AG10803 (cell line): ENCODE results near the gene PIGK.
A peak's percentile ranks its signal among the peaks of the same experiment; 100 is the strongest.
"Not testable (repeated sequence)": the region's sequence is repeated elsewhere in the genome, so short reads cannot be mapped to it uniquely, and the experiment has no call there.

Source experiments
- DNase-seq: peaks from one replicate; pipeline ENCODE4 v3.0.0; 2010; ENCODE audit warnings: low read depth
- H3K4me3 ChIP-seq: 2 replicates; pipeline ENCODE4 v1.5.1; 2011; ENCODE audit warnings: mild to moderate bottlenecking, low read length, control low read depth
- CTCF ChIP-seq: conservative IDR thresholded peaks from 2 replicates; pipeline ENCODE4 v1.5.1; 2011; ENCODE audit warnings: mild to moderate bottlenecking, low read length, control low read depth, inconsistent platforms

The PIGK gene

GRCh38 chr1:77170687-77171086 is 48.5 kb downstream of the PIGK start:
- no peak for TF ChIP-seq CTCF
- no peak overlapping the region for H3K4me3 ChIP-seq
- DNase-seq, result peak; percentile 67

GRCh38 chr1:77168358-77168757 is 50.9 kb downstream of the PIGK start:
- no peak for DNase-seq
- H3K4me3 ChIP-seq, result no peak overlapping the region
- no peak for TF ChIP-seq CTCF

GRCh38 chr1:77164434-77164944 is 54.7 kb downstream of the PIGK start:
- no peak overlapping the region for H3K4me3 ChIP-seq
- no peak for DNase-seq
- TF ChIP-seq CTCF, result no peak

- DNase-seq, H3K4me3 ChIP-seq: not testable (repeated sequence)
Observed at GRCh38 chr1:77159706-77160105, 59.5 kb downstream of the PIGK start.

- TF ChIP-seq CTCF, result no peak
- no peak for DNase-seq
- H3K4me3 ChIP-seq, result no peak overlapping the region
Observed at GRCh38 chr1:77156214-77156613, 63.0 kb downstream of the PIGK start.

GRCh38 chr1:77146270-77146669 is 73.0 kb downstream of the PIGK start:
- H3K4me3 ChIP-seq, result no peak overlapping the region
- TF ChIP-seq CTCF, result no peak
- no peak for DNase-seq

GRCh38 chr1:77143529-77144121 is 75.6 kb downstream of the PIGK start:
- TF ChIP-seq CTCF, result peak; percentile 54
- no peak overlapping the region for H3K4me3 ChIP-seq
- peak; percentile 12 for DNase-seq

GRCh38 chr1:77139389-77139788 is 79.8 kb downstream of the PIGK start:
- H3K4me3 ChIP-seq, result no peak overlapping the region
- no peak for TF ChIP-seq CTCF
- no peak for DNase-seq
